ENCODE data around the gene ITGA1.

- TF ChIP-seq POLR2AphosphoS5 (IDR thresholded peaks at IDR 0.05), result no peak
- no peak for TF ChIP-seq CTCF (IDR thresholded peaks at IDR 0.05)
These were observed 40.1 kb downstream of the ITGA1 start for GRCh38 chr5:52827815-52828214.

Measured in breast epithelium (tissue), 3 donors.